ENCODE measurements around the gene USP24.

DNA sequence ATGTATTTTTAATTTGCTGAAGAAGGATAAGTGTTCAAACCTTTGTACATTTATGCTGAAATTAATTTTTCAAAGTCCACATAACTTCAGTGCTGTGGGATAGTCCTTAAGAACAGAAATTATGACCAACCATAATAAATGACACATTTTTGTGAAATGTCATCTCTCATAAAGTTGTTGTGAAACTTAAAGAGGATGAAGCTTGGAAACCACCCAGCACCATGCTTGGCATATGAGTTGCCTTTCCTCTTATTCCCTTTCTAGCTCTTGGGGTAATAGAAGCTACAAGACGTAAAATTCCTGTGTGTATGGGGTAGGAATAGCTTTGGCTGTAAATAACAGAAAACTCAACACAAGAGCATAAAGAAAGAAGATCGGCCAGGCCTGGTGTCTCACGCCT lies 18.9 kb upstream of the USP24 start:
- TF ChIP-seq EZH2 (IDR thresholded peaks at IDR 0.05) (no peak), POLR2AphosphoS5 (IDR thresholded peaks at IDR 0.05; ENCODE audit: borderline replicate concordance, low read depth, low read length) (no peak)

All from SK-N-MC (cell line).